Erythroblast (primary cell): Measurements from ENCODE around the gene SLMAP.

Experiments
- GATA1 ChIP-seq: IDR thresholded peaks from 2 replicates; pipeline ENCODE4 v1.6.1; 2011; ENCODE audit warnings: low read depth, mild to moderate bottlenecking, control low read depth, low read length, moderate library complexity
- POLR2A ChIP-seq: IDR thresholded peaks from 2 replicates; pipeline ENCODE4 v1.6.1; 2011; ENCODE audit warnings: mild to moderate bottlenecking, low read length

DNA sequence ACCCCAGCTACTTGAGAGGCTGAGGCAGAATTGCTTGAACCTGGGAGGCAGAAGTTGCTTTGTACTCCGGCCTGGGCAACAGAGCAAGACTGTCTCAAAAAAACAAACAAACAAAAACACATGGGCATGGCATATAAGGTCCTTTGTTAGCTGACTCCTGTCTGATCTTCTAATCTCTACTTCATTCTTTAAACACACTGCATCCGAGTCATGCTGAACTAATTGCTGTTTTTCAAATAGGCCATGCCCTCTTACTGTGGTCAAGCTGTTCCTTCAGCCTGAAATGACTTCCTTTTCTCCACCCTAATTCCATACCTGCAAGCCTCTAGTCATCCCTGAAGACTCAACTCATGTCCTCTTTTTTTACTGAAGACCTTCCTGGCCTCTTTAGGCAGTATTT, 22.3 kb upstream of the SLMAP start:
- no peak for TF ChIP-seq POLR2A
- no peak for TF ChIP-seq GATA1
